ENCODE data around the gene WHRN.

DNA sequence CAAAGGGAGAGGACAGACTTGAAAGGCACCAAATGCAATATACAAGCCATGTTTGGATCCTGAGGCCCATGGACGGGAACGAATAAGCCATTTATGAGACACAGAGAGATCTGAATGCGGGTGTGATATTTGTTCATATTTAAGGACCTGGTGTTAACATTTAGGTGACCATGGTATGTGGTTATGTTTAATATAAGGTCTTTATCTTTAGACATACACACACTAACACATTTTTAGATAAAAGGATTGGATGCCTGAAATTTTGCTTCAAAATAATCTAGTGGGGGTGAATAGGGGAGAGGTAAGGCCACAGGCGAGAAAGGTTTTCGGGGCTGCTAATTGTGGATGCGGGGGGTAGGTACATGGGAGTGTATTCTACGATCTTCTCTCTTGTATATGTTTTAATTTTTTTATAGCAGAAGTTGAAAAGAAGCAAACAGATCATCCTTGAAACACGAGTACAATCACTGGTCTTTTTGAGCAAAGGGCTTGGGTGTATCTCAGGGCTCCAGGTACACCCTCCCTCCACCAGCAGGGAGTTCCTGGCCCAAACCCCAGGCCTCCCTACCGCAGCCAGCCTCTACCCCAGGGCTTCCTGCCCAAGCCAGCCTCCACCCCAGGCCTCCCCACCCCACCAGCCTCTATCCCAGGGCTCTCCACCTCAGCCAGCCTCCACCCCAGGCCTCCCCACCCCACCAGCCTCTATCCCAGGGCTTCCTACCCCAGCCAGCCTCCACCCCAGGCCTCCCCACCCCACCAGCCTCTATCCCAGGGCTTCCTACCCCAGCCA, 129.7 kb downstream of the WHRN start:
- no peak for TF ChIP-seq CTCF (IDR thresholded peaks at IDR 0.05; ENCODE audit: poor library complexity, severe bottlenecking)
- TF ChIP-seq MXI1 (conservative IDR thresholded peaks at IDR 0.05; ENCODE audit: poor library complexity, severe bottlenecking) = no peak
- no peak for TF ChIP-seq POLR2AphosphoS5 (IDR thresholded peaks at IDR 0.05)
- TF ChIP-seq REST (IDR thresholded peaks at IDR 0.05; ENCODE audit: borderline replicate concordance) = no peak
- TF ChIP-seq EZH2 (IDR thresholded peaks at IDR 0.05; ENCODE audit: borderline replicate concordance, insufficient read depth, low read length, poor library complexity, severe bottlenecking) = no peak

Measured in neural cell (in vitro differentiated cells).